Spleen (tissue), 7 donors: ENCODE measurements around the gene CIC.

Source experiments
- CTCF ChIP-seq, 11 experiments: fragments of 200-600 bp in 7 of 11; fragments of 450-650 bp in 4 of 11; sonication (generic) in 4 of 11; IDR thresholded peaks in 8 of 11; conservative IDR thresholded peaks in 3 of 11; 1 replicate in 7 of 11; 2 replicates in 4 of 11; pipeline versions ENCODE4 v1.4.0 to v1.8.0; 2016 to 2021; ENCODE audit warnings: antibody characterized with exemption in 11 of 11, inconsistent platforms in 4 of 11, mild to moderate bottlenecking in 1 of 11
- POLR2A ChIP-seq, 3 donors: fragments of 450-650 bp; IDR thresholded peaks; one replicate each; pipeline ENCODE4 v1.5.1; 2017; ENCODE audit warnings: antibody characterized with exemption in 3 of 3, mild to moderate bottlenecking in 1 of 3
- donor health status: DM: no; HTN: no; CAD: no; lungs with moderate emphysema.
- donor health status: DM: no; HTN: no; CAD: no.
- donor health status: DM: no; HTN: no; CAD: no.

DNA sequence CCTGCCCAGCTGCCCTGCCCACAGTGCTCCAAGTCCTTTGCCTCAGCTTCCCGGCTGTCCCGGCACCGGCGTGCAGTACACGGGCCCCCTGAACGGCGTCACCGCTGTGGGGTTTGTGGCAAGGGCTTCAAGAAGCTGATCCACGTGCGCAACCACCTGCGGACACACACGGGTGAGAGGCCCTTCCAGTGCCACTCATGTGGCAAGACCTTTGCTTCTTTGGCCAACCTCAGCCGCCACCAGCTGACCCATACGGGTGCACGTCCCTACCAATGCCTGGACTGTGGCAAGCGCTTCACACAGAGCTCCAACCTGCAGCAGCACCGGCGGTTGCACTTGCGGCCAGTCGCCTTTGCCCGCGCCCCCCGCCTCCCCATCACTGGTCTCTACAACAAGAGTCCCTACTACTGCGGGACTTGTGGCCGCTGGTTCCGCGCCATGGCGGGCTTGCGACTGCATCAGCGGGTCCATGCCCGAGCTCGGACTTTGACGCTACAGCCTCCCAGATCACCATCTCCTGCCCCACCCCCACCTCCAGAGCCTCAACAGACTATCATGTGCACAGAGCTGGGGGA, 43.2 kb upstream of the CIC start:
- TF ChIP-seq CTCF (IDR thresholded peaks at IDR 0.05 in 8 of 11, conservative IDR thresholded peaks at IDR 0.05 in 3 of 11) (no peak), POLR2A (IDR thresholded peaks at IDR 0.05) (no peak)
